HL-60/S4 (cell line): ENCODE results near the gene ANKRD17.
"Not testable (repeated sequence)": the region's sequence is repeated elsewhere in the genome, so short reads cannot be mapped to it uniquely, and the experiment has no call there.

Experiments
- in situ Hi-C: fragments of 300-500 bp; cut with MboI; formaldehyde crosslinking; loops from 2 replicates; pipeline ENCODE4 v1.14.3; 2022; ENCODE audit warnings: low sequenced_read_pairs

The ANKRD17 gene

DNA sequence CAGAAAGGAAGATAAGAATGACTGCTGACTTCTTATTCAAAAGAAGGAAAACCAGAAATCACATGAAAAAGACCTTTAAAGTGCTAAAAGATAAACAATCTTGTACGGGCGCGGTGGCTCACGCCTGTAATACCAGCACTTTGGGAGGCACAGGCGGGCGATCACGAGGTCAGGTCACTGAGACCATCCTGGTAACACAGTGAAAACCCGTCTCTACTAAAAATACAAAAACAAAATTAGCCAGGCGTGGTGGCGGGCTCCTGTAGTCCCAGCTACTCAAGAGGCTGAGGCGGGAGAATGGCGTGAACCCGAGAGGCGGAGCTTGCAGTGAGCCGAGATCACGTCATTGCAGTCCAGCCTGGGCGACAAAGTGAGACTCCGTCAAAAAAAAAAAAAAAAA lies 54.6 kb downstream of the ANKRD17 start:
- in situ Hi-C loops = not testable (repeated sequence)

DNA sequence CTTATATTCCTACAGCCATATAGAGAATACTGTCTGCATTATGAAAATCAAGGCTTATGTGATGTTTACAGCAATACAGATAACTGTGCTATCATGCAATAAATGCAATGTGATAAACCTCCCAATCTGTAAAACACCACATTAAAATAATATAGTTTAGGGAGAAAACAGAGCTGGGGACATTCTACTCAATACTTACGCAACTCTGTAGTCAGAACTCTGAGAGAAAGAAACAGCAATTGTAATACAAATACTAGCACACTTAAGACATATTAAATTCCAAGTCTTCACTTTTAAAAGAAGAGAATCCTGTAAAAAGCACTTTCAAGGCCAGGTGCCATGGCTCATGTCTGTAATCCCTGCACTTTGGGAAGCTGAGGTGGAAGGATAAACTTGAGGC lies 61.4 kb downstream of the ANKRD17 start:
- in situ Hi-C loops = no loop called here

DNA sequence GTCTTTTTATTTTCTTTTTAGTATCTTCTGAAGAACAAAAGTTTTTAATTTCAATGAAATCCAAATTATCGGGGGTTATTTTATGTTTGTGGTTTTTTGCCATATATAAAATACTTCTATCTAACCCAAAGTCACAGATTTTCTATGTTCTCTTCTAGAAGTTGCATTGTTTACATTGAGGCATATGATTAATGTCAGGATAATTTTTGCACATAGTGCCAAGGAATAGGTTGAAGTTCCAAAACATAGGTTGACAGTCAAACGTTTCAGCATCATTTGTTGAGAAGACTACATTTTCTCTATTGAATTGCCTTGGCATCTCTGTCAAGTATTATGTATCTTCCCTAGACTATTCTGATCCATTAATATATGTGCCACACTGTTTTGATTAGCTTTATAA lies 64.5 kb downstream of the ANKRD17 start:
- in situ Hi-C loops = no loop called here

DNA sequence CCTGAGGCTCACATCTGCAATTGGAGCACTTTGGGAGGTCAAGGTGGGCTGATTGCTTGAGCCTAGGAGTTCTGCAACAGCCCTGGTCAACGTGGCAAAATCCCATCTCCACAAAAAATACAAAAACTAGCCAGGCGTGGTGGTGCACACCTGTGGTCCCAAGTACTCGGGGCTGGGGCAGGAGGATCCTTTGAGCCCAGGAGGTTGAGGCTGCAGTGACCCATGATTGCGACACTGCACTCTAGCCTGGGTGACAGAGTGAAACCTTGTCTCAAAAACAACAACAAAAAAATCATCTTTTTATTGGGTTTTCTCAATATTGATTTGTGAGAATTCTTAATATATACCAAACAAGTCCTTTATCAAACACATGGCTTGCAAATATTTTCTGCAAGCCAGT lies 64.9 kb downstream of the ANKRD17 start:
- in situ Hi-C loops = no loop called here

DNA sequence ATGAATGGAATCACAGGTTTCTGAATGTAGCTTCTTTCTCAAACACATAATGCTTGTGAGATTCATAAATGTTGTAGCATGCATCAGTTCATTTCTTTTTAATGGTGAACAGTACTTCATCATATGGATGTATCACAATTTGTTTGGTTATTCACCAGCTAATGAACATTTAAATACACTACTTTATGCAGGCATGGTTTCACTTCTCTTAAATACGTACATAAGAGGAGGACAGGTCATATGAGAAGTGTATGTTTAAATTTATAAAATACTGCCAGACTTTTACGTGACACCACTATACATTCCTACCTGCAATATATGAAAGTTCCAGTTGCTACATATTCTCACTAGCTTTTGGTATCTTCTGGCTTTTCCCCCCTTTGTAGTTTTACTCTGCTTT lies 65.4 kb downstream of the ANKRD17 start:
- in situ Hi-C loops = no loop called here

DNA sequence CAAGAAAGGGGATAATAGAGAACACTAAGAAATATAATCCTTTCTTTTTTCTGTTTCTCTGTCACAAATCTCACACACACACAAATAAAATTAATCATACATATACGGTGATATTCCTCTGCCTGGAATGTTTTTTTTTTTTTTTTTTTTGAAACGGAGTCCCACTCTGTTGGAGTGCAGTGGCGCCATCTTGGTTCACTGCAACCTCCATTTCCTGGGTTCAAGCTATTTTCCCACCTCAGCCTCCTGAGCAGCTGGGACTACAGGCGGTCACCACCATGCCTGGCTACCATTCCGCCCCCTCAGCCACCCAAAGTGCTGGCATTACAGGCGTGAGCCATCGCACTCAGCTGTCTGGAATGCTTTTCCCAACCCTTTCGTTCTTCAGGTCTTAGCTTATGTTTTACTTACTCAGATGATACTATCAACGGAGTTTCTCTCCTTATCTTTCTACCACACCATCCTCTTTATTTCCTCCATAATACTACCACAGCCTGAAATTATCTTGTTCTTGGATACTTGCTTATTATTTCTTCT lies 69.3 kb downstream of the ANKRD17 start:
- in situ Hi-C loops = no loop called here

DNA sequence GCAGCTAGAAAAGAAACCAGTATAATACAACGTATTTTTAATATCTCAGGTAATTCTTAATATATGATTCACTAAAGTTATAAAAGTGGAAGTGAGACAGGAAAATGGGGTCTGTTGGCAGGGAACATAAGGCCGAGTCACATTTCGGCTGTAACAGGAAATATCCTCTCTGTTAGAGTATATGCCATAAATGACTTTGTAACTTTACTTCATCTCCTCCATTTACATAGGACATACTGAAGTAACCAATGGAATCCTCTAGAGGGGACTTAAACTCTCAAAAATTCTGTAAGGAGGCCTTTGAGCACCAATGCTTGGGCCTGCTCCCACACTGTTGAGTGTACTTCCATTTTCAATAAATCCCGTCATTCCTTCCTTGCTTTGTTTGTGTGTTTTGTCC lies 71.3 kb downstream of the ANKRD17 start:
- in situ Hi-C loops = no loop called here

DNA sequence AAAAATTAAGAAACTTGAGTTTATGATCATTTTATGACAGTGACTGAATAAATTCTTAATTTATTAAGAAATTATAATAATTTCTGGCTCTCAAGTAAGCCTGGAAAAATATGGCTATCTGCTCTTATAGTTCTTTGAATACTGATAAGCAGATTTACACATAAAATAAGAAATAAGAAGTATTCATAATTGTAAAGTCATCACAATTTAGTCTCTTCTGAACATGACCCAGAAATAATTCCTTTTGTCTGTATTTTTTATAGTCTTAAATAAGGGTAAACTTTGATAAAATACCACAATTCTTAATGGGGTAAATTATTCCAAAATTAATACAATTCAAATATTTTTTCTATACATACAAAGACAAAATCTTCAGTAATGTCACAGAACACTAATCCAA lies 72.7 kb downstream of the ANKRD17 start:
- in situ Hi-C loops = no loop called here

DNA sequence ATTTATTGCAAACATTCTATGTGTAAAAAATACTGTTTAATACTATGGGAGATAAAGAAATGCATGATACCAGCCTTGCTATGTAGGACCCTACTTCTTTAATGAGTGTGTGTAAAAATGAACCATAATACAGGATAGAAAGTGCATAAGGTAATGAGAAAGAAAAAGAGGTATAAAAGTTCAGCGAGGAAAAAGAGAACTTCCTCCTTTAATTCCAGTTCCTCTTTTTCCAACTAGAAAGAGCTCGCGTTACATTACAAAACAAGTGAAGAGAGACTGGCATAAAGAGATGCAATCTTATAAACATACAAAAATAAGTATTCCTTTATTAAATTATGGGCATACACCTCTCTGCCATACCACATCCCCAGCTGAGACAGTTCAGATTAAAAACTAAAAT lies 77.4 kb downstream of the ANKRD17 start:
- in situ Hi-C loops = no loop called here

DNA sequence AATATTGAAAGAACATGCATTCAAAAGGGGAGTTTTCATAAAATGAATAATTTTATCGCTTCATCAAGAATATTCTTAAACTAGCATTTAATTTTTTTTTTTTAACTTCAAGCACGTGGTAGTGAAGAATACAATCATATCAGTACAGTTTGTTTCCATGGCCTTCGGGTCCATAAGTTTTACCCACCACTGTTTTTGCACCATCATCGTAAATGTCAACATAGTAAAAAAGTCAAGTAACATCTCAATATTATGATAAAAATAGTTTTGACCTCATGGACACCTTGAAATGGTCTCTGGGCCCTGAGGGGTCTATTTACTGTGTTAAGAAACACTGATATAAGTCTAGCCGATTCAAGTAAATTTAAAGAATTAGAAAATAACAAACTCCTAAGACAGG lies 80.2 kb downstream of the ANKRD17 start:
- in situ Hi-C loops = no loop called here

DNA sequence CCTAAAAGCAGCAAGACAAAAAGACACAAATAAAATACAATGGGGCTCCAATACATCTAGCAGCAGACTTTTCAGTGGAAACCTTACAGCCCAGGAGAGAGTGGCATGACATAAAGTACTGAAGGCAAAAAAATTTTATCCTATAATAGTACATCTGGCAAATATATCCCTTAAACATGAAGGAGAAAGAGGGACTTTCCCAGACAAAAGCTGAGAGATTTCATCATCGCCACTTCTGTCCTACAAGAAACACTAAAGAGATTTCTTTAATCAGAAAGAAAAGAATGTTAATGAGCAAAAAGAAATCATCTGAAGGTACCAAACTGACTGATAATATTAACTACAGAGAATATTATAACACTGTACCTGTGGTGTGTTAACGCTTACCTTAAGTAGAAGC lies 86.4 kb downstream of the ANKRD17 start:
- in situ Hi-C loops = no loop called here

DNA sequence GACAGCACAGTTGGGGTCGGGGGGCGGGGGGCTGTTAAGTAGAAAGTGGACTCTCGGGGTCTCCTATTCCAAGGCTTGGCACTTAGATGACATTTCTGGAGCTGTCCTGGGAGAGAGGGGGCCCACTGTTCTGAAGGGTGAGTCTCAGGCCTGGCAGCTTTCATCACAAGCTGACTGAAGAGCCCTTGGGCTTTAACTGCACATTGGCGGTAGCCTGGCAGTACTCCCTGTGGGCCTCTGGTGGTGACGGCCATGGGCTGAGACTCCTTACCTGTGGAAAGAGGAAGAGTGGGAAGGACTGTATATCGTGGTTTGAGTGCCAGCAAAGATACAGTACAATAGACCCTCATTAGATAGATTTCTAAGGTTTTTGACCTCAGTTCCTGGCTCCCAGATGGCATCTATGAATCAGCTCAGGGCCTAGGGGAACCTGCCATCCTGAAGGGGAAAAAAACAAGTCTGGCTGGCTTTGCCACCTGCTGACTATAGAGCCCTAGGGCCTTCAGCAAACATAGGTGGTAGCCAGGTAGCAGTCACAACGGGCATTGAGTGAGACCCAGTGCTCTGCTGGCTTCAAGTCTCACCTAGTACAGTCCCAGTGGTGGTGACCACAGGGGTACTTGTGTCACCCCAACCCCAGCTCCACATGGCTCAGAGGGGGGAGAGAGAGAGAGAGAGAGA lies 87.9 kb downstream of the ANKRD17 start:
- in situ Hi-C loops = no loop called here

DNA sequence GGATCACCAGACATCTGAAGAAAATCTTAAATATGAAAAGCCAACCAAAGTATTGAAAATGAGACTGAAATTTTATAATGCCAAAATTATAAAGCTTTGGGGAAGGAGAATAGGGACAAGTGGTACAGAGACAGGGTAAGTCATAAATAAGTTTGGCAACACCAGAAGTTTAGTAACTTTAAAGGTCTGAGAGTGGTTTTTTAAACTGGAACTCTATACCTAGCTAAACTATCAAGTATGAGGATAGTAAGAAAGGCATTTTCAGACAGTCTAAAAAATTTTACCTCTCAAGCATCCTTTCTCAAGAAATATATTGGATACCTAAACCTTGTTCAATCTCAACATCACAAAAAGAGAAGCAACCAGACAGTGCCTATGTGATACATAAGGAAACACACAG lies 92.4 kb downstream of the ANKRD17 start:
- in situ Hi-C loops = no loop called here

DNA sequence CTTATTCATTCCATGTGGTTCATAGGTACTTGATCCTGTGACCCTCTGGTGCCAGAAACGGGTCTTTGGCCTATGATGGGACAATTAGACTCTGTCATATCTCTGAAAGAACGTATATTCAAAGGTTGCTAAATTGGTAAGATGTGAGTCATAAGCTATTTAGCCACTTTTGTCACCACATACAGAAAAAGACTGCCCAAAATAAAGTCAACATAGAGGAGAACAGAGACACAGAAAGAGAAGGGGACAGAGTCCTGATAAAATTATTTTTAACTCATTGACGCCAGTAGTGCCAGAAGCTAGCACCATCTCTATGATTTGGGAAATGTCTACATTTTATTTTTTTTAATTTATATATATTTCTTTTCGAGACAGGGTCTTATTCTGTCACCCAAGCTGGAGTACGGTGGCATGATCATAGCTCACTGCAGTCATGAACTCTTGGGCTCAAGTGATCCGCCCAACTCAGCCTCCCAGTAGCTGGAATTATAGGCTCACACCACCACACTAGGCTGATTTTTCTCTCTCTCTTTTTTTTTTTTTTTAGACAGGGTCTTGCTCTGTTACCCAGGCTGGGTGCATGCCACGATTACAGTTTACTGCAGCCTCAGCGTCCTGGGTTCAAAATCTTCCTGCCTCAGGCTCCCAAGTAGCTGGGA lies 96.9 kb downstream of the ANKRD17 start:
- in situ Hi-C loops = no loop called here

DNA sequence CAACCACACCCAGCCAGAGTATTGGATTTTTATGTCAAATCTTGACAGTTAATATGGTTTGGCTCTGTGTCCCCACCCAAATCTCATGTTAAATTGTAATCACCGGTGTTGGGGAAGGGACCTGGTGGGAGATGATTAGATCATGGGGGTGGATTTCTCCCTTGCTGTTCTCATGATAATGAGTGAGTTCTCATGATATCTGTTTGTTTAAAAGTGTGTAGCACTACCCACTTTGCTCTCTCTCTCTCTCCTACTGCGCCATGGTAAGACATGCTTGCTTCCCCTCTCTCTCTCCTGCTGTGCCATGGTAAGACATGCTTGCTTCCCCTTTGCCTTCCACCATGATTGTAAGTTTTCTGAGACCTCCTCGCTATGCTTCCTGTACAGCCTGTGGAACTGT lies 102.2 kb downstream of the ANKRD17 start:
- in situ Hi-C loops = no loop called here

DNA sequence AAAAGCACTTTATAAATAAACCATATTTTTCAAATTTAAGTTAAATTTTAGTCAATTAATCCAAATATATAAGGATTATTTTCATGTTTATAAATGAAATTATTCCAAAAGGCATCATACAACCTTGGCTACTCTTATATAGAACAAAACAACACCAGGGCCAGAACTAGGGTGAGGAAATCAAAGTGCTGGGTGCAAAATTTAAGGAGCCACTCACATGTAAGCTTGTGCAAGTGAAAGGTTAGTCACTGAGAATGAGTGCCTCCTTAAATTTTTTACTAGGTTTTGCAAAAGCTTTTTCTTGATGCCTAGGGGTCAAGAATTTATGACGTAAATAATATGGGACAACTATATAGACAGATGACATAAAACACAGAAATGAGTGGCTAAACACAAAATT lies 105.7 kb downstream of the ANKRD17 start:
- in situ Hi-C loops = no loop called here

DNA sequence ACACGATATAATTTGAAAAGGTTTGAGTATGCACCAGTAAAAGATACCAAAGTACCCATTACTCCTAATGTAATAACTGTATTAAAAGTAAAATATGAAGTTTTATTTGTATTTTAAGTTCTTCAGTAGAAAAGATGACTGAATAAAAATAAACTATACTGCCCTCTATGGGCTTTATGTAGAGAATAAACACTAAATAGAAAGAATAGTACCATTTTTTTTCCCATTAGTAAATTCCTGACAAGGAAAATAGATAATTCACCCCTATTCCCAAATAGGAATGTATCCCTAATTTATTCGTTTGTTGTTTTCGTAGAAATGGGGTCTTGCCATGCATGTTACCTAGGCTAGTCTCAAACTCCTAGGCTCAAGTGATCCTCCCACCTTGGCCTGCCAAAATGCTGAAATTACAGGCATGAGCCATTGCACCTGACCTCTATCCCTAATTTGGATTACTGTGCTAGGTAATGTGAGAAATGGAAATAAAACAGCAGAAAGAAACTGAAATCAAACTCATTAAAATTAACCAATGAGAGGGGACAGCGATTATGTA lies 115.5 kb downstream of the ANKRD17 start:
- in situ Hi-C loops = no loop called here

DNA sequence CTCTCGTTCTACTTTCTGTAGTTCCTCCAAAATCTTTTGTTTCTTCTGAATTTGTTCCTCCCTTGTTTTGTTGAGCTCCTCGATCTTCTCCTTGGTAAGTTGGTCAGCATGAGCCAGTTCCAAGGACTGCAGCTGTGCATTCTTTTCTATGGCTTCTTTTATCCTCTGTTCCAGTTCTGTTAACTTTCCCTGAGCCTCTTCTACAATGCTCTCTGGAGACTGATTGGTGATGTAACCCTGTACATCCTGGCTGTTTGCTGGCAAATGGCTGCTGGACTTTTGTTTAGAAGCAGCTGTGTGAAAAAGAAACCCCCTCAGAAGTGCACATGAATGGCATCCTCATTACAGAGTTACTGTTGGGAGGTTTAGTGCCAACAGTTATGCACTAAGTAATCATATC lies 118.6 kb downstream of the ANKRD17 start:
- in situ Hi-C loops = no loop called here

DNA sequence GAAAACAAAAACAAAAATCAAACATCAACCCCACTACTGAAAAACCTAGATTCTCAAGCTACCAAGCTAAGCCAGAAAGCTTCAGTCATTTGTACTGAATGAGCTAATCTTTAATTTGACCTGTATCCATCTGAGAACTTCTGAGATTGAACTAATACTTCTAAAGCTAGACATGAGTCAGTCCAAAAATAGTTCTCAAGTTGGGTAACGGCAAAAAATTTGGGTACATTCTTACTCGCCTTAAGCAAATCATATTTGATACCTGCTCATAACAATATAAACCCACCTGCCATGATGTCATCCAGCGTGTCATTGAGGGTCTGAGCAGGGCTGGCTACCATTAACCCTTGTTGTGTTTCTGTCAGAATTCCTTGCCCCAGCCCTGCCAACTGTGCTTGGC lies 119.4 kb downstream of the ANKRD17 start:
- in situ Hi-C loops = no loop called here

DNA sequence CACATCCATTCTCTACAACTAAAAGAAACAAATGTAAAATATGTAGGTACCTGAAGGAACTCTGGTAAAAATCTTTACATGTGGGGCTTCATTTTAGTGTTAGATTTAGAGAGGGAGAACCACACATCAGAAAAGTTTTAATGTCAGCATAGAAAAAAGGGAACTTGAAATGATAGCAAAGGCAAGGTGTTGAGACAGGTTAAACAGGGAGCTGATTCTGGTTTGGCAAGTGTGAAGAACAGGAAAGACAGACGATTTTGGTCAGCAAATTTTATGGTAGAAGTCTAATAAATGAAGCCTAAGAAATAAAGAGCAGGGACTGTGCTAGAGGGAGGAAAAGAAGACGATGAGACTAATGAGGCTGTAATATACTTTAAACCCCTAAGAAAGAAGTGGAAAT lies 121.5 kb downstream of the ANKRD17 start:
- in situ Hi-C loops = no loop called here

DNA sequence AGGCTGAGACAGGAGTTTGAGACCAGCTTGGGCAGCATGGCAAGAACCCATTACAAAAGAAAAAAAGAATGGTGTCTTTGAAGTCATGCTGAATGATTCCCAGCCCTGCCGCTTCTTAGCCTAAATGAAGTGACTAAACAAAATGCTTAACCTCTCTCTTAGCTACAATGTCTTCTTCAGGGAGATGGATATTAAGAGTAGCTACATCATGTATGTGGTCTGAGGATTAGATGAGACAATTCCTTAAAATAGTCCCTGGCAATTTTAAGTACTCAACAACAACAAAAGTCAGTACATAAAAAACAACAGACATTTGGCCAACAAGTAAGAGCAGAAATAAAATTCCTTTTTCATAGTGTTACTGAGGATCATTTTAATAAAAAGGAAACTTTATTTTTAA lies 124.8 kb downstream of the ANKRD17 start:
- in situ Hi-C loops = no loop called here

DNA sequence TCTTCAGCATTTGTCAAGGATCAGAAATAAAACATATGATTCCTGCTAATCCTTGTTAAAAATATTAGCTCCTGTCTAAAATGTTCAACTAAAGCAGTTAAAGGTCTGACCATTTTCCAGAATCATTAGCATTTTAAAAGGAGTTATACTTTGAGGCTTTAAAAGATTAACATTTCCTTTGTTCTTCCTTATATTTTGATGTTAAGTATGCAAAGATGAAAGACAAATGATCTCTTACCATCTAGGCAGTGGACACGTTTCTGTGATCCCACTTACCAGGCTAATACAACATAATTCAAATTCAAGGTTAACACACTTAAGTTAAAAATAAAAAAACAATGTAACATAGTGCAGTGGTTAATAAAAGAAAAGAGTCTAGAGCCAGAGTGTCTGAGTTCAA lies 127.3 kb downstream of the ANKRD17 start:
- in situ Hi-C loops = no loop called here
